HG03280 (cell line): ENCODE measurements around the gene LYPD6B.
A peak's percentile ranks its signal among the peaks of the same experiment; 100 is the strongest.

Experiments
- ATAC-seq: cut with Tn5 transposase; IDR thresholded peaks from one replicate; pipeline ENCODE4 v1.9.1; 2021; ENCODE audit warnings: mild to moderate bottlenecking, moderate library complexity; ENCODE audit not compliant: unreplicated experiment

The LYPD6B gene

DNA sequence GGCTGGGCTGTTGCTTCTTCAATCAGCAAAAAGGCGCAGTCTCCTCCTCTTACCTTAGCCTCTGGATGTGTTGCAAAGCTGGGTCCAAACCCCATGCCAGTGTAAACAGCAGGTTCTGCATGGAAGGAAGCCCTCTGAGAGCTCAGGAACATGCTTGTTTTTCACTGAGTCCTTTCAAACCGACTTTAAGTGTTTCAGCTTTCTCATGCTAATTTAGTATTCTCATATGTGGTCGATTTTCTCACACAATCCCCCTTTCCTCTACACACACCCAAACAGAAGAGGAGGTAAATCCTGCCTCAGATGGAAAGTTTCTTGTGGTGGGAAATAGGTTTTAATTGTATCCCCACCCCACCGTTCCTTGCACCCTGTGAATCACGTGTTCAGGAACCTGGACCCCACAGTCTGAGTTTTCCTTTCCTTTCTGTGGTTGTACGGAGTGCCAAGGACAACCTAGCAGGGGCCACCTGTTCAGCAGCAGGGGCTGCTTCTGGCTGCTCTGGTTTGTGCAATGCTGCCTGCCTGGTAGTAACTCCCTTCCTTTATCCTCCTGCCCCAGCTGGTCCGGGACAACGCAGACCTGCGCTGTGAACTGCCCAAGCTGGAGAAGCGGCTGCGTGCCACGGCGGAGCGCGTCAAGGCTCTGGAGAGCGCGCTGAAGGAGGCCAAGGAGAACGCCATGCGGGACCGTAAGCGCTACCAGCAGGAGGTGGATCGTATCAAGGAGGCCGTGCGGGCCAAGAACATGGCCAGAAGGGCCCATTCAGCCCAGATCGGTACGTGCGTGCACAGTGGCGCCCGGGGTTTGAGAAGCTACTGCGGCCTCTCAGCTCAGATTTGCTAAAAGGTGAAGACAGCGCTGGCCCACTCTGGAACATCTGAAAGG lies 28.7 kb upstream of the LYPD6B start:
- ATAC-seq, result no peak

GRCh38 chr2:149012545-149012944 lies 26.0 kb upstream of the LYPD6B start:
- ATAC-seq, result no peak

DNA sequence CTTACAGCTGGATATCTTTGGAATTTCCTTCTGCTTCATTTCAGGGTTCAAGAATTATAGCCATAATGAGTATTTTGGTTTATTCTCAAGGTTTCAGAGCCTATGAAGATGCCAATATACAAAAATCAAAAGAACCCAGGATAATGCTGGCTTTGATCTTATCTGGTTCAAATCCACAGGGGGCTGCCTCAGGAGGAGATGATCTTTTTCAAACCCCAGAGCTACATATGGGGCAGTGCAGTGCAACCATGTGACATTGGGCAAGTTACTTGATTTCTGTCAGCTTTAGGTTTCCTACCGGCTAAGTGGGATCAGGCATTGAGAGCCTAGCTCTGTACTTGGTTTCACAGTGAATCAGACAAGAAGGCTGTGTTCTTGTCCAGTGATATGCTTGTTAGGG lies 23.0 kb upstream of the LYPD6B start:
- no peak for ATAC-seq

DNA sequence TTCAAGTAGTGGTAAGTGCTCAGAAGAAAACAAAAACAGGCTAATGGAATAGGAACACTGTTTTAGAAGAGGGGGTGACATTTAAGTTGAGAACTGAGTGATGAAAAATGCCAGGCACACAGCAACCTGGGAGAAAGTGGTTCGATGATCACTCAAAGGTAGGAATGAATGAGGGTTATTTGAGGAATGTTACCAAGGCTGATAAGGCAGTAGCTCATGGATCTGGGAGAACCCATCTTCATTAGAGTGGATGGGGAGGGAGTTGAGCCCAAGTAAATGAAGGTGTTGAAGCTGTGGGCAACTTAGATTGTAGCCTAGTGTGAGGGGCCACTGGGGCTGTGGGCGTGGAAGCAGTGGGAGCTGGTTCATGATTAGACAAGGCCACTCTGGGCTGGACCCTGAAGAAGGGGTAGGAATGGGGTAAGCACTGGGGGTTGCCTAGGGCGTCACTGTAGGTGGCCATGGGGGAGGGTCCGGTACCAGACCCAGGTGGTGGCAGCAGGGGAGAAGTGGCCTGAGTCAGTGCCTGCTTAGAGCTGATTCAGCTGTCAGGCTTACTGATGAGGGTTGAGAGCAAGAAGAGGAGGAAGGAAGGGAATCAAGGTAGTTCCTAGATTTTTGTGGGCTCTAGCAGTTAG lies 22.5 kb upstream of the LYPD6B start:
- ATAC-seq, result no peak

DNA sequence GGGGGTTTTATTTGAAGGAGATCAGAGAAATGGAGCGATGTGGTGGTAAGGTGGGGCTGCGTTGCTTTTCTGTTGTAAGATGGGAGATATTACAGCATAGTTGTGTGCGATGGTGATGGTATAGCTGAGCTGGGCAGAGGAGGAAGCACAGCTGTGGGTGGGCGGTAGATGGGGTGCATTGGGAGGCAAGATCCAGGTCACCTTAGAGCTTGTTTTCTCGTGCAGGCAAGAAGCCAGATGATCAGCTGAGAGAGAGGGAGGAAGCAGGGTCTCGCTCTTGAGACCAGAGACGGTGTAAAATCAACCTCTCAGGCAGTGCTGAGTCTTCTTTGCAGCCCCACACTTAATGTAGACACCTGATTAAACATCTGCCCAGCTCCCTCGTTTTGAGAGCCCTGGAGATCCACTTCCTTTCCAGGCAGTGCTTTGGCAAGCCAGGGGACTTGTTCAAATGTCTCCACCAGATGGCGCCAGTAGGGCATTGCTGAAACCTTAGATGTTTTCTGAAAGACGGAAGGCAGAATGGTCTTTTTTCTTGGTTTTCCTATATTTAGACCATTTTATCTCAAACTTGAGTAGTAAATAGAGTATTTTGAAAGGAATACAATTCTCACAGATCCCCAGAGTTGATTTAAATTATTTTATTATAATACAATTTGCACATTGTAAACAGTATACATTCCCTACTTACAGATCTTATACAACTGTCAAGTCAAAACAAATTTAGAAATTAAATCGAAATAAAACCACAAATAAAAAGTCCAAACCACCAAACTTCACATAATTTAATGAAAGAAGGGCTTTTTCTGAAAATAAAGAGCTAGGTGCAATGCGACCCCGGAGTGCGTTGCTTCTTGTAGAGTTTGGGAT lies 21.1 kb upstream of the LYPD6B start:
- ATAC-seq, result peak; percentile 31

- ATAC-seq, result no peak
Observed at GRCh38 chr2:149018981-149019380, 19.5 kb upstream of the LYPD6B start.

DNA sequence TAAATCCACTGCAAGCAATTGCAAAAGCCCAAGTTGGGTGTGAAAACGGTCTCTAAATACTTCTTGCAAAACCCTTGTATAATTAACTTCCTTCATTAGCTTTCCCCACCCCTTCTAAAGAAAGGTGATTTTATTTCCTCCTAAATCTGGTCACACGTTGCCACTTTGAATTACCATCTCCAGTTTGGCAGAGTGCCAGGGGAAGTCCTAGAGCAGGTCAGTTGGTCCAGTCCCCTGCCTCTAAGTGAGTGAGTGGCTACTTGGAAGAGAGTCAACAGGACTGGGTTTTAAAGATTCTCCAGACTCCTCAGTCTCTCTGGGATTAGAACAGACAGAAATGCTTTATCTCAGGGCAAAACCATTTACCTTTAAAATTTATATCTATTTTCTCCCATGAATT lies 18.7 kb upstream of the LYPD6B start:
- ATAC-seq, result no peak

- ATAC-seq, result peak; percentile 21
Observed at GRCh38 chr2:149020432-149020851, 18.1 kb upstream of the LYPD6B start.

DNA sequence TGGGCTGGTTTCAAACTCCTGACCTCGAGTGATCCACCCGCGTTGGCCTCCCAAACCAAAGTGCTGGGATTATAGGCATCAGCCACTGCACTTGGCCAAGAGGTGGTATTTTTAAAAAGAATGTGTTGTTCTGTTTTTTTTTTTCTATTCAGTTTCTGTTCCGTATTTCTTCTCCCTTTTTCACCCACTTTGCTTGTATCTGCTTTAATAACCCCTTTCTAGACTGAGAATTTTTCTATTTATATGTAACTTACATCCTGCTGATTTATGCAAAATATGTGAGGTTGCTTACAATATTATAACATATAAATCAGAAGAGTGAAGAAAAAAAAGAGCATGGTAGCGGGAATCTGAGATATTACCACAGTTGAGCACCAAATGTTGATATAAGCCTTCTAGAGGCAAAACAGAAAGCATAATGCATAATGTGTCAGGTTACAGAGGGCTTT lies 17.2 kb upstream of the LYPD6B start:
- peak; percentile 53 for ATAC-seq

DNA sequence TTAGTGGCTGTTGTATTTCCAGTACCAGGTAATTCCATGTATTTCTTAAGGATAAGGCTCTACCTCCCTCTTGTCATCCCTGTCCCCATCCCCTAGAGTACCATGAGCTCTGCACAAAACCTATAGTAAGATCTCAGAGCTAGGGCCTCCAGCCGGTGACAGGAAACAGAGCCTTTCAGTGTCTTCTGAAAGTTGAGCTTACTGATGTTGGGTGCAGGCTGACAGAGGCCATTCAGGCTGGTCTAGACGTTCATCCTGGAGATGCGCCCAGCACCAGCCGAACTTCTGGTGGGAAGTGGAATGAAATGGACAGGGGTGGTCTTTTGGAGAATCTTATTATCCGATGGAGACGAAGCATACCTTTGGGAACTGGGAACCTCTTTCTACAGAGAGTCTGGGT lies 16.7 kb upstream of the LYPD6B start:
- peak; percentile 77 for ATAC-seq

DNA sequence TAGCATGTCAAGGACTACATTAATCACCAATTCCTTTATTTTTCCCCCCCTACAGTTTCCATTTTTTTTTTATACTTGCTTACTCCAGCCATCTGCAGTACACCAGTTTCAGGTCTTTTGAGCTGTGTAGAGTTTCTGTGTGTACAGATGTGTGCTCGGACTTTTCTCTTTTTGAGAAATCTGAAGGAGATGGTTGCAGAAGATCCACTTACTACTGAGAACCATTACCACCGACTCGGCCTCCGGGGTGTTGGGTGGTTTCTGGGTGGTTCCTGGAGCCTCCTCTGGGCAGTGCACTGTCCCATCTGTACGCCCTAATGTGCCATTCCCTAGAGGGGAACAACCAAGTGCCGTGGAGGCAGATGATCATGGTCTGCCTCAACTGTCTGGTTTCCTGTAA lies 15.4 kb upstream of the LYPD6B start:
- ATAC-seq, result no peak

DNA sequence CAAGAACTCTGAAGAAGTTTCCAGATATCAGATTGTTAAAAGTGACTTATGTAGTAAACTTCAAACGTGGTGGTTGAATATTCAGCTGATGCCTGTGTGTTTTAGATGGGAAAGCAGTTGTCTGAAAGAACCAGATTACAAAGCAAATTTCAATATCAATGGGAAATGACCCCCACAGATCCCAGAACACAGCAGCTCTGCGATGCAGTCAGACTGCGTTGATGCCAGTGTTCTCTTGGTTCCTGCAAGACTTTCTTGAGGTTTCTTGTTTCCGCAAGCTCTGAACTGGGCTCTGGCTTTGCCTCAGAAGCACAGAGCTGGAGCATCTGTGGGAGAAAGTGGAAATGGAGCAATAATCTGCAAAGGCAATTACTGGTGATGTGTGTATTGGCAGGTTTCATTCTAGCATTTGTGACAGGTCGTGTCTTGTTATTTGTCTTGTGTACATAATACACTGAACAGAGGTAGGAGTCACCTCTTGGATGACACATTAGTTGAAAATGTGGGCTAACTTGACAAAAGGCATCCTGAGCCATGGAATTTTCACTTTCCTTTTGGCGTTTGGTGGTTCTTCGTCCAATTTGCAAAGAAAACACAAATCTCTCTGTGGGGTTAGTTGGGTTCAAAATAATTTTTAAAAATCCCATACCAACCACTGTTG lies 10.8 kb upstream of the LYPD6B start:
- no peak for ATAC-seq

DNA sequence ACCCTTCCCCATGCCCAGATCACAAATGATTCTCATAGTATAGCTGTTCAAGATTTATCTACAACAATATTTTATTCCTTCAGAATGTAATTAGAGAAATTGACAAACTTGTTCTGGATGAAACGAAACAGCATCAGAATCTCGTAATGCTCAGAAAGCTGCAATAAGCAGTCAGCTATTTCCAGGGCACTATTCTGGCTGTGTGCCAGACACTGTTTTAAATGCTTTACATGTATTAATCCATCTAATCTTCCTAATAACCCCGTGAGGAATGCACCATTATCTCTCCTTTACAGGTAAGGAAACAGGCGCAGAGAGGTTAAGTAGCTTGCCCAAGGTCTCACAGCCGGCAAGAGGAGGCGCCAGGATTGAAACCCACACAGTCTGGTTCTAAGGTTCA lies 10.1 kb upstream of the LYPD6B start:
- ATAC-seq, result no peak

GRCh38 chr2:149028891-149029290 lies 9.6 kb upstream of the LYPD6B start:
- ATAC-seq, result no peak

DNA sequence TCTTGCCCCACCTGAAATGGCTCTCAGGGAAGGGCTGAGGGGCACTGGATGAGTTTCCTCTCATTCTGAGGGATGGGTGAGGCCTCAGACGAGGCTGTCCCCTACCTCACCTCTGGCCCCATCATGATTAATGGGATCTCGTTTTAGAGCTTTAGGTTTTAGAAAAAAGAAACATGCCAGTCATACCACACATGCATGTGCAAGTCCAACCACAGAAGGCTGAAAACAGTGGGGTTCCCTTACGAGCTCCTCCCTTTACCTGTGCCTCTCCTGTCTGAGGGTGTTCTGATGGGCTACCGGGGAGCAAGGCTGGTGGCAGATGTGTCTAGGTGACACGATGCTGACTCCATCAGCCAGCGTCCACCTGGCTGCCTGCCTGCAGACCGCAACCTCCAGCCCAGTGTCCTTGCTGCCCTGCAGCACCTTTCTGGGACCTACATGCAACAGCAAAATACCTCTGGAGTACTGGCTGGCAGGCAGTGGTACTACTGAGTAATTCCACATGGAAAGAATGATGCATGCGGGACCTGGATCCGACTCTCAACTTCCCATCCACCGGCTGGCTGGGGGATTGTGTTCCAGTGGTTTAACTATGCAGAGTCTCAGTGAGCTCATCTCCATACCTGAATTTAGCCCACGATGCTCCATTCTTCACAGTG lies 9.1 kb upstream of the LYPD6B start:
- no peak for ATAC-seq

GRCh38 chr2:149031396-149031795 lies 7.1 kb upstream of the LYPD6B start:
- ATAC-seq, result no peak

GRCh38 chr2:149033716-149034115 lies 4.8 kb upstream of the LYPD6B start:
- no peak for ATAC-seq

GRCh38 chr2:149034406-149034805 lies 4.1 kb upstream of the LYPD6B start:
- no peak for ATAC-seq

GRCh38 chr2:149036507-149037293 lies 1.8 kb upstream of the LYPD6B start:
- no peak for ATAC-seq

- ATAC-seq, result no peak
Observed at GRCh38 chr2:149037851-149038250, 648 bp upstream of the LYPD6B start.
